GM23338 (cell line): ENCODE measurements around the gene RAI14. TPM values are rescaled to one million over a fixed set of nuclear protein-coding genes. Genes with fewer than 3 reads are reported as not detected.

ENCODE experiments used
- ATAC-seq: fragments of 200-7000 bp; cut with Tn5 transposase; 3 replicates; pipeline ENCODE4 v1.9.1; 2020
- DNase-seq: peaks from one replicate; pipeline ENCODE4 v3.0.0-alpha.2; 2015; ENCODE audit warnings: low spot score
- H2AFZ ChIP-seq: fragments of 200-600 bp; sonication (generic); 2 replicates; pipeline ENCODE4 v1.8.0; 2016; ENCODE audit warnings: antibody characterized with exemption, mild to moderate bottlenecking, moderate library complexity
- H3F3A ChIP-seq: fragments of 200-600 bp; sonication (generic); replicated peaks from 2 replicates; pipeline ENCODE4 v1.8.0; 2017; ENCODE audit warnings: antibody characterized with exemption, mixed run types, low read depth
- H3K27ac ChIP-seq: fragments of 200-600 bp; sonication (generic); 2 replicates; pipeline ENCODE4 v1.6.1; 2016; ENCODE audit warnings: low read depth
- H3K27me3 ChIP-seq: fragments of 200-600 bp; sonication (generic); 2 replicates; pipeline ENCODE4 v1.8.0; 2016; ENCODE audit warnings: mild to moderate bottlenecking, mixed run types, moderate library complexity; ENCODE audit not compliant: insufficient read depth
- H3K36me3 ChIP-seq: fragments of 200-600 bp; sonication (generic); 2 replicates; pipeline ENCODE4 v1.8.0; 2016; ENCODE audit warnings: mild to moderate bottlenecking; ENCODE audit not compliant: insufficient read depth
- H3K4me1 ChIP-seq: fragments of 200-600 bp; sonication (generic); 2 replicates; pipeline ENCODE4 v1.8.0; 2016; ENCODE audit warnings: mild to moderate bottlenecking, moderate library complexity; ENCODE audit not compliant: insufficient read depth
- H3K4me2 ChIP-seq: fragments of 200-600 bp; sonication (generic); 2 replicates; pipeline ENCODE4 v1.7.1; 2017; ENCODE audit warnings: mixed run types
- H3K4me3 ChIP-seq: fragments of 200-600 bp; sonication (generic); 2 replicates; pipeline ENCODE4 v1.6.1; 2016; ENCODE audit warnings: mixed run types
- H3K79me2 ChIP-seq: fragments of 200-600 bp; sonication (generic); replicated peaks from 2 replicates; pipeline ENCODE4 v1.8.0; 2017; ENCODE audit warnings: mild to moderate bottlenecking; ENCODE audit not compliant: insufficient read depth
- H3K9me2 ChIP-seq: fragments of 200-600 bp; sonication (generic); 2 replicates; pipeline ENCODE4 v1.8.0; 2017; ENCODE audit not compliant: insufficient read depth
- H4K20me1 ChIP-seq: fragments of 200-600 bp; sonication (generic); replicated peaks from 2 replicates; pipeline ENCODE4 v1.8.0; 2017; ENCODE audit warnings: mild to moderate bottlenecking; ENCODE audit not compliant: insufficient read depth
- H3K27ac Mint-ChIP-seq: 2 replicates; pipeline ENCODE4 v1.8.0; 2020; ENCODE audit warnings: inconsistent platforms, mild to moderate bottlenecking, moderate library complexity, mixed read lengths
- H3K27me3 Mint-ChIP-seq: 3 replicates; pipeline ENCODE4 v1.8.0; 2022; ENCODE audit warnings: low read depth, mild to moderate bottlenecking, moderate library complexity, mixed read lengths, inconsistent platforms; ENCODE audit not compliant: insufficient read depth, poor library complexity
- H3K36me3 Mint-ChIP-seq: 3 replicates; pipeline ENCODE4 v1.8.0; 2021; ENCODE audit warnings: low read depth, mild to moderate bottlenecking, inconsistent platforms, moderate library complexity, mixed read lengths
- H3K4me1 Mint-ChIP-seq: 3 replicates; pipeline ENCODE4 v1.8.0; 2020; ENCODE audit warnings: mild to moderate bottlenecking, inconsistent platforms, mixed read lengths
- H3K4me3 Mint-ChIP-seq: 3 replicates; pipeline ENCODE4 v1.8.0; 2021; ENCODE audit warnings: moderate library complexity, mild to moderate bottlenecking, inconsistent platforms, mixed read lengths
- H3K9me3 Mint-ChIP-seq: 3 replicates; pipeline ENCODE4 v1.8.0; 2020; ENCODE audit warnings: moderate library complexity, mild to moderate bottlenecking, inconsistent platforms, mixed read lengths
- CREB1 ChIP-seq: fragments of 250-450 bp; sonication (Bioruptor Pico); IDR thresholded peaks from 2 replicates; pipeline ENCODE4 v1.5.0; 2020; ENCODE audit warnings: low read depth, mild to moderate bottlenecking, moderate library complexity
- EZH2 ChIP-seq: fragments of 200-600 bp; sonication (generic); IDR thresholded peaks from one replicate; pipeline ENCODE4 v1.8.0; 2017; ENCODE audit warnings: antibody characterized with exemption, mild to moderate bottlenecking, low read depth; ENCODE audit not compliant: unreplicated experiment
- JUNB ChIP-seq: IDR thresholded peaks from one replicate; pipeline ENCODE4 v1.6.1; 2016; ENCODE audit warnings: antibody characterized with exemption; ENCODE audit not compliant: unreplicated experiment
- NANOG ChIP-seq: IDR thresholded peaks from 2 replicates; pipeline ENCODE4 v1.6.1; 2016; ENCODE audit warnings: antibody characterized with exemption, borderline replicate concordance
- POLR2AphosphoS5 ChIP-seq: IDR thresholded peaks from 2 replicates; pipeline ENCODE4 v1.6.1; 2016; ENCODE audit warnings: antibody characterized with exemption, low read depth
- REST ChIP-seq: IDR thresholded peaks from one replicate; pipeline ENCODE4 v1.6.1; 2018; ENCODE audit warnings: antibody characterized with exemption; ENCODE audit not compliant: unreplicated experiment
- STAT1 ChIP-seq: IDR thresholded peaks from one replicate; pipeline ENCODE4 v1.6.1; 2016; ENCODE audit warnings: antibody characterized with exemption; ENCODE audit not compliant: unreplicated experiment
- ZNF114 ChIP-seq: fragments of 250-450 bp; sonication (Bioruptor Pico); IDR thresholded peaks from 2 replicates; pipeline ENCODE4 v1.5.0; 2020; ENCODE audit warnings: mild to moderate bottlenecking, moderate library complexity
- ZNF331 ChIP-seq: fragments of 250-450 bp; sonication (Bioruptor Pico); IDR thresholded peaks from 2 replicates; pipeline ENCODE4 v1.5.0; 2020; ENCODE audit warnings: low read depth, mild to moderate bottlenecking, moderate library complexity
- polyA plus RNA-seq: library from polyadenylated mRNA; unstranded; fragments of >200 nt; fragmentation: Nextera tagmentation; extraction: Ambion mirVana; gene quantifications from 2 replicates; pipeline ENCODE4 v1.2.1, GENCODE V29; 2016
- total RNA-seq: library from RNA; depleted of rRNA; stranded (reverse); fragments of >200 nt; shearing (Covaris generic); gene quantifications from 2 replicates; pipeline ENCODE4 v1.2.3, GENCODE V29; 2014
- TF ChIP-seq, protein P1 (sequence below), 2 experiments: fragments of 200-600 bp in 1 of 2; sonication (generic) in 1 of 2; conservative IDR thresholded peaks; 2 replicates each; pipeline versions ENCODE4 v1.5.1 to v1.6.1; 2016 to 2017; ENCODE audit warnings: antibody characterized with exemption in 2 of 2, low read depth in 2 of 2, mild to moderate bottlenecking in 2 of 2, moderate library complexity in 1 of 2

RAI14 gene
- total and polyA plus RNA-seq, 2 experiments from 2014 or later, result 58.8 to 95.8 TPM

DNA sequence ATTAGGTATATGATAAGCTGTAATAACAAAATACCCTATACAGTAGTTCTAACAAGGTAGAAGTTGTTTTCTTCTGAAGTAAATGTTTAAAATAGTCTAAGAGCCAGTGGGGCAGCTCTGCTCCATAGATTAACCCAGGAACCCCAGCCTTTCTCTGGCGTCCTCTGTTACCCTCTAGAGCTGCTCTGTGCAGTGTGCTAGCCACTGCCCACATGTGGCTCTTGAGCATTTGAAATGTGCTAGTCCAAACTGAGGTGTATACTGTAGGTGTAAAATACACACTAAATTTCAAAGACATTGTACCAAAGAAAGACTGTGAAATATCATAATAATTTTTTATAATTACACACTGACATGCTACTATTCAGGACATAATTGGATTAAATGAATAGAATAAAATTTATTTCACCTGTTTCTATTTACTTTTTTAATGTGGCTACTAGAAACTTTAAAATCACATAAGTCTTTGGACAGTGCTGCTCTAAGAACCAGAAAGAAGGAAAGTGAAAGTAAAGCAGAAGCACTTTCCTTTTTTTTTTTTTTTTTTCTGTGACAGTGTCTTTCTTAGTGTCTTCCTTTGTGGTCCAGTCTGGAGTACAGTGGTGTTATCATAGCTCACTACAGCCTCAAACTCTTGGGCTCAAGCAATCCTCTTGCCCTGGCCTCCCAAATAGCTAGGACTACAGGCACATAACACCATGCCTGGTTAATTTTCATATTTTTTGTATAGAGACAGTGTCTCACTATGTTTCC, 39.3 kb downstream of the RAI14 start:
- H3K27me3 Mint-ChIP-seq, result peaks cover 11% of the 10 kb centered on the region

More for the DNA sequence above, 39.3 kb downstream of the RAI14 start:
- no peak overlapping the region for H3K4me3 ChIP-seq
- no peak overlapping the region for H3K4me2 ChIP-seq
- DNase-seq (no peak), ATAC-seq (no peak)
- H3K9me2 ChIP-seq, result no peaks in the 10 kb centered on the region
- H3K4me1 Mint-ChIP-seq, result peaks cover 58% of the 10 kb centered on the region
- peaks cover 6% of the 10 kb centered on the region; the same call in 1 of the 2 replicates for H4K20me1 ChIP-seq
- peak overlapping the region; percentile 45; the same call in 1 of the 2 replicates for H3K27ac Mint-ChIP-seq
- no peaks in the 10 kb centered on the region for H3K27me3 ChIP-seq
- H3K4me3 Mint-ChIP-seq, result no peak overlapping the region
- TF ChIP-seq POLR2AphosphoS5, result no peak
- TF ChIP-seq ZNF114 (CRISPR knock-in tag), result no peak
- TF ChIP-seq JUNB, result no peak
- TF ChIP-seq NANOG, result no peak
- no peak for TF ChIP-seq EZH2
- no peak for TF ChIP-seq STAT1
- TF ChIP-seq ZNF331, result no peak
- no peak for TF ChIP-seq REST
- TF ChIP-seq CREB1 (CRISPR knock-in tag), result no peak
- TF ChIP-seq, protein P1, sequence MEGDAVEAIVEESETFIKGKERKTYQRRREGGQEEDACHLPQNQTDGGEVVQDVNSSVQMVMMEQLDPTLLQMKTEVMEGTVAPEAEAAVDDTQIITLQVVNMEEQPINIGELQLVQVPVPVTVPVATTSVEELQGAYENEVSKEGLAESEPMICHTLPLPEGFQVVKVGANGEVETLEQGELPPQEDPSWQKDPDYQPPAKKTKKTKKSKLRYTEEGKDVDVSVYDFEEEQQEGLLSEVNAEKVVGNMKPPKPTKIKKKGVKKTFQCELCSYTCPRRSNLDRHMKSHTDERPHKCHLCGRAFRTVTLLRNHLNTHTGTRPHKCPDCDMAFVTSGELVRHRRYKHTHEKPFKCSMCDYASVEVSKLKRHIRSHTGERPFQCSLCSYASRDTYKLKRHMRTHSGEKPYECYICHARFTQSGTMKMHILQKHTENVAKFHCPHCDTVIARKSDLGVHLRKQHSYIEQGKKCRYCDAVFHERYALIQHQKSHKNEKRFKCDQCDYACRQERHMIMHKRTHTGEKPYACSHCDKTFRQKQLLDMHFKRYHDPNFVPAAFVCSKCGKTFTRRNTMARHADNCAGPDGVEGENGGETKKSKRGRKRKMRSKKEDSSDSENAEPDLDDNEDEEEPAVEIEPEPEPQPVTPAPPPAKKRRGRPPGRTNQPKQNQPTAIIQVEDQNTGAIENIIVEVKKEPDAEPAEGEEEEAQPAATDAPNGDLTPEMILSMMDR (conservative IDR thresholded peaks at IDR 0.05; ENCODE audit: low read depth in 2 of 2), result no peak
- H3K36me3 ChIP-seq, result 0 out of 2 replicates have a peak, but pooled peaks cover 4% of the 10 kb centered on the region
- peaks cover 92% of the 10 kb centered on the region for H3K79me2 ChIP-seq
- peaks cover 22% of the 10 kb centered on the region for H3K36me3 Mint-ChIP-seq
- no peaks in the 10 kb centered on the region for H3K9me3 Mint-ChIP-seq
- H3K27ac ChIP-seq, result no peak overlapping the region
- H3K4me1 ChIP-seq, result peaks cover 54% of the 10 kb centered on the region
- H2AFZ ChIP-seq, result no peak overlapping the region
- peaks cover 11% of the 10 kb centered on the region; the same call in 1 of the 2 replicates for H3F3A ChIP-seq
